Measurements from ENCODE around the gene IGSF9.

IGSF9 gene, protein sequence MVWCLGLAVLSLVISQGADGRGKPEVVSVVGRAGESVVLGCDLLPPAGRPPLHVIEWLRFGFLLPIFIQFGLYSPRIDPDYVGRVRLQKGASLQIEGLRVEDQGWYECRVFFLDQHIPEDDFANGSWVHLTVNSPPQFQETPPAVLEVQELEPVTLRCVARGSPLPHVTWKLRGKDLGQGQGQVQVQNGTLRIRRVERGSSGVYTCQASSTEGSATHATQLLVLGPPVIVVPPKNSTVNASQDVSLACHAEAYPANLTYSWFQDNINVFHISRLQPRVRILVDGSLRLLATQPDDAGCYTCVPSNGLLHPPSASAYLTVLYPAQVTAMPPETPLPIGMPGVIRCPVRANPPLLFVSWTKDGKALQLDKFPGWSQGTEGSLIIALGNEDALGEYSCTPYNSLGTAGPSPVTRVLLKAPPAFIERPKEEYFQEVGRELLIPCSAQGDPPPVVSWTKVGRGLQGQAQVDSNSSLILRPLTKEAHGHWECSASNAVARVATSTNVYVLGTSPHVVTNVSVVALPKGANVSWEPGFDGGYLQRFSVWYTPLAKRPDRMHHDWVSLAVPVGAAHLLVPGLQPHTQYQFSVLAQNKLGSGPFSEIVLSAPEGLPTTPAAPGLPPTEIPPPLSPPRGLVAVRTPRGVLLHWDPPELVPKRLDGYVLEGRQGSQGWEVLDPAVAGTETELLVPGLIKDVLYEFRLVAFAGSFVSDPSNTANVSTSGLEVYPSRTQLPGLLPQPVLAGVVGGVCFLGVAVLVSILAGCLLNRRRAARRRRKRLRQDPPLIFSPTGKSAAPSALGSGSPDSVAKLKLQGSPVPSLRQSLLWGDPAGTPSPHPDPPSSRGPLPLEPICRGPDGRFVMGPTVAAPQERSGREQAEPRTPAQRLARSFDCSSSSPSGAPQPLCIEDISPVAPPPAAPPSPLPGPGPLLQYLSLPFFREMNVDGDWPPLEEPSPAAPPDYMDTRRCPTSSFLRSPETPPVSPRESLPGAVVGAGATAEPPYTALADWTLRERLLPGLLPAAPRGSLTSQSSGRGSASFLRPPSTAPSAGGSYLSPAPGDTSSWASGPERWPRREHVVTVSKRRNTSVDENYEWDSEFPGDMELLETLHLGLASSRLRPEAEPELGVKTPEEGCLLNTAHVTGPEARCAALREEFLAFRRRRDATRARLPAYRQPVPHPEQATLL

GRCh38 chr1:159945483-159946241, at the start of gene IGSF9:
IGSF9 (minus strand) TSS chr1:159945613; CDS start chr1:159943454, 2,159 bp downstream.
- peak; percentile 97 for DNase-seq

DNA sequence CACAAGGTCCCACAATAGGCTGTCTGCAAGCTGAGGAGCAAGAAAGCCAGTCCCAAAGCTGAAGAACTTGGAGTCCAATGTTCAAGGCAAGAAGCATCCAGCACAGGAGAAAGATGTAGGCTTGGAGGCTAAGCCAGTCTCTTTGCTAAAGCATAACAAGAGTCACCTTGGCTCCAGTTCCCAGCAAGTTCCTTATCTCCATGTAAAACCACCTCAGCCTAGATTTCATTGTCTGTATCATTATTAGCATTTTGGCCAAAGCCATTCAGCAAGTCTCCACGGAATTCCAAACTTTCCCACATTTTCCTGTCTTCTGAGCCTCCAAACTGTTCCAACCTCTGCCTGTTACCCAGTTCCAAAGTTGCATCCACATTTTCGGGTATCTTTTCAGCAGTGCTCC, 49.5 kb upstream of the IGSF9 start:
- DNase-seq, result no peak

GRCh38 chr1:159993911-159994310, 48.5 kb upstream of the IGSF9 start:
- DNase-seq, result no peak

DNA sequence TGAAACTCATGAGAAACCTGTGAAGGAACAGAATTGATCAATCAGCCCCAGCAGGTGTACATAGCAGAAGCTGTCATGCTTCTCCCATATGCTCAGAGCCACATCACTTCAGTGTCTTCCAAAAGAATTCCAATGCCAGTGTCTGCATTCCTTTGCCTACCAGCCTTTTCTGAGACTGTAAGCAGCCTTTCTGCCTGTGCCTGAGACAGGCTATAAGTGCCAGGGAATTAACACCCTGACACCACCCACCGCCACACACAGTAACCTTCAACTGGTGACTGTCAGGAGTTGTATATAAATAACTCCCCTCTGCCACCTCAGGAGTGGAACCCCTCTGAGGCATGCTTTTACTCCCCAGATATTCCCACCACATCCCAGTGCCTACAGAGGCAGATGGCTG, 46.7 kb upstream of the IGSF9 start:
- DNase-seq, result no peak

GRCh38 chr1:159991513-159991912, 46.1 kb upstream of the IGSF9 start:
- DNase-seq, result no peak

DNA sequence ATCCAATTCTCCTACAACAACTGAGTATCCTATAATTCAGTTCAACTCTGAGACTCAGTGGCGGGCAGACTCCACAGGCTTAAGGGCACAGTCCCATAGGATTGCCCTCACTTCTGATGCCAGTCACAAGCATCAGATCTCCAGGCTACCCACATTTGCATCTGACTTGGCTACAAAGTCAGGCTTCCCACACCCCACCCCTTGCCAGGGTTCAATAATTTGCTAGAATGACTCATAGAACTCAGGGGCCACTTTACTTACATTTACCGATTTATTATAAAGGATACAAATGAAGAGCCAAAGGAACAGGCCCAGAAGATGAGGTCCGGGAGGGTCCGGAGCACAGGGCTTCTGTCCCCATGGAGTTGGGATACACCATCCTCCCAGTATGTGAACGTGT, 44.6 kb upstream of the IGSF9 start:
- DNase-seq, result no peak

GRCh38 chr1:159989581-159989980, 44.2 kb upstream of the IGSF9 start:
- DNase-seq, result no peak

DNA sequence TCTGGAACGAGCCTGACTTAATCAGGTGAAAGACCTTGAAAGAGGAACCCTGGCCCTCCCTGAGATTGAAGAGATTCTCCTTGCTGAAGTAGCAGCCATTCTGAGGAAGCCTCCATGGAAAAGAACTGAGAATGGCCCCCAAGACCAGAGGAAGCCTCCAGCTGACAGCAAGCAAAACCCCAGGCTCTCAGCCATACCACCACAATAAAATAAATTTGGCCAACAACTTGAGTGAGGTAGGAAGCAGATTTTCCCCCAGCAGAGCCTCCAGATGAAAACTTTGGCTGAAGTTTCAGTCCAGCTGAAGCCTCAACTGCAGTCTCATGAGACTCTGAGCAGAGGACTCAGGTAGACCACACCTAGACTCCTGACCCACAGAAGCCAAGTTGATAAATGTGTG, 42.6 kb upstream of the IGSF9 start:
- no peak for DNase-seq

GRCh38 chr1:159987186-159987585, 41.8 kb upstream of the IGSF9 start:
- no peak for DNase-seq

DNA sequence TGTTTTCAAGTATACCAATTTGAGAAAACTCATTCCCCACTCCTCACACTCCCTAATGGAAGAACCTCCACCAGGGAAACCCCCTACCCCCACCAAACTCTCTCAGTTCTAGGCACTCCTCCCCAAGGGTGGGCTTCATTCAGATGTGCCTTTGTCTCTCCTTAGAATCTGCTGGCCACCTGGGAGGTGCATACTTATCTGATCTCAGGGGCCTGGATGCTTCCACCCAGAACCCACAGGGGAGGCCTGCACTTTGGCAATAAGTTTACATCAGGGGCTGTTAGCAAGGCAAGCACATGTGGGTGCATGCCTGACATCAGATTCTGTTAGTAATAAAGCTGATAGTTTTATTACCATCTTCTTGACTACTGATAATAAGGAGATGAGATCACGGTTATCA, 41.1 kb upstream of the IGSF9 start:
- no peak for DNase-seq

DNA sequence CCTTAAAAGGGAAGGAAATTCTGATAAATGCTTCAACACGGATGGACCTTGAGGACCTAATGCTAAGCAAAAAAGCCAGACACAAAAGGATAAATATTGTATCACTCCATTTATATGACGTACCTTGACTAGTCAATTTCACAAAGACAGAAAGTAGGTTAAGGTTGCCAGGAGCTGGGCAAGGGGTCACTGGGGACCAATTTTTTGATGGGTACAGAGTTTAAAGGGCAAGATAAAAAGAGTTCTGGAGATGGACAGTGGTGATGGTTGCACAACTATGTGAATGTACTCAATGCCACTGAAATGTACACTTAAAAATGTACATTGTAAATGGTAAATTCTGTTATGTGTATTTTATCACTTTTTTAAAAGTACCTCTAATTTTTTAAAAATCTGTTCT, 40.7 kb upstream of the IGSF9 start:
- no peak for DNase-seq

DNA sequence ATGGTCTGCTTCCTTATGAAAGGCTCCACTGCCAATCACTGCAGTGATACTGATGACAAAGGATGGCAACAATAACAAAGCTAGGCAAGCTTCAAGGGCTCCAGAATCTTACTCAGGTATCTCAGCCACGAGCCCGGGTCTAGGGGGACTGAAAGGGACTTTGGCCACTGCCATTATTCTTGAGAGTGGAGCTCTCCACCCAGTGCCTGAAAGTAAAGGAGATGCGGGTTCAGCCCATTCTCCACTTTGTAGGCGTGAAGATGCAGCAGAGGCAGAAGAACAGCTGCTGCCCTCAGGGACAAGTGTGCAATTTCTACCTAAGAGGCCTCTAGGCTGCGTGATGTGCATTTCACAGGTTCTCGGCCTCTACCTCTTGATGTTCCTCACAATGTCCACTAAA, 40.1 kb upstream of the IGSF9 start:
- DNase-seq, result no peak

DNA sequence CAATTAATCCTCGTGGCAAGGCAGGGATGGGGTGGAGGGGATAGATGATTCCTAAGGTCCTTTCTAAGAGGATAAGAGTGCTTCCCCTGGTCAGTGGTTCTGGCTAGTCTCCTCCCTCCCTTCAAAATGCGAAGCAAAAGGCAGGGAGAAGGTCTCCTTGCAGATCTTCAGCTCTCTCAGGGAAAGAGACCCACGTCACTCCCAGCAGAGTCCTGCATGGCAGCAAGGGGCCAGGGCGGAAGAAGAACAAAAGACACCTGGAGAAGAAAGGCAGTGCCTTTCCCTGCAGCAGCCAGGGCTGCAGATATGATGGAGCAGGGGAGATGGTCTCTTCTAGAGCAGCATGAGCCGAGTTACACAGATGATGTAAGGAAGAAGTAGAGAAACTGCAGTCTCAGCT, 38.3 kb upstream of the IGSF9 start:
- no peak for DNase-seq

- no peak for DNase-seq
These were observed 36.9 kb upstream of the IGSF9 start for GRCh38 chr1:159982280-159982679.

- no peak for DNase-seq
These were observed 36.1 kb upstream of the IGSF9 start for GRCh38 chr1:159981351-159982055.

- no peak for DNase-seq
These were observed 35.4 kb upstream of the IGSF9 start for GRCh38 chr1:159980786-159981185.

DNA sequence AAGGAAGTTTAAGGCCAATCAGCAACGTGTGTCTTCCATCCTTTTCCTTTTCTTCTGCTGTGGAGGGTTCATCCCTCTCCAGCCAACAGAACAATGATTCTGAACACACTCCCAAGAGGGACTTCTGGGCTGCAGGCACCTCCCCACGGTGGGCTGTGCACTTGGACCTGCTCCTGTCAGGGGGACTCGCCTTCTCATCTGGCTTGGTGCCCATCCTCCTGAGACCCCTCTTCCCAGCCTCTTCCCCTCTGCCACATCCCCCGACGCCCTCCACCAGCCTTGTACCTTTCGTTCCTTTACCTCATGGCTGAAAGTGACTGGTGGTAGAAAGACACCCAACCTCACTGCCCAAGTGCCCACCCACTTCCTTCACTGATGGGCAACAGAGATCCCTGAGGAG, 34.7 kb upstream of the IGSF9 start:
- no peak for DNase-seq

- DNase-seq, result no peak
These were observed 33.8 kb upstream of the IGSF9 start for GRCh38 chr1:159979257-159979656.

DNA sequence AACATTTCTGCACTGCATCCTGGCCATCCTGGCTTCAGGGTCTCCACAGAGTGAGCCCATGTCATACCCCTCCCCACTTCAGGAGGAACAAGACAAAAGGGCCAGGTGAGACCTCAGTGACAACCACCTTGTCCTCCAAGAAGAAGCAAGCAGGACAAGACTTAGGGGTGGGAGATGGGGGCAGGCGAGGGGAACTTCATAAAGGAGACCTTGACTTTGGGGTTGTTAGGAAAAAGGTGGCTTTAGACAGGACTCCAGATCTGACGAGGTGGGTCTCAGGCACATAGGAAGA, 32.6 kb upstream of the IGSF9 start:
- no peak for DNase-seq

- no peak for DNase-seq
These were observed 32.1 kb upstream of the IGSF9 start for GRCh38 chr1:159977364-159978106.

DNA sequence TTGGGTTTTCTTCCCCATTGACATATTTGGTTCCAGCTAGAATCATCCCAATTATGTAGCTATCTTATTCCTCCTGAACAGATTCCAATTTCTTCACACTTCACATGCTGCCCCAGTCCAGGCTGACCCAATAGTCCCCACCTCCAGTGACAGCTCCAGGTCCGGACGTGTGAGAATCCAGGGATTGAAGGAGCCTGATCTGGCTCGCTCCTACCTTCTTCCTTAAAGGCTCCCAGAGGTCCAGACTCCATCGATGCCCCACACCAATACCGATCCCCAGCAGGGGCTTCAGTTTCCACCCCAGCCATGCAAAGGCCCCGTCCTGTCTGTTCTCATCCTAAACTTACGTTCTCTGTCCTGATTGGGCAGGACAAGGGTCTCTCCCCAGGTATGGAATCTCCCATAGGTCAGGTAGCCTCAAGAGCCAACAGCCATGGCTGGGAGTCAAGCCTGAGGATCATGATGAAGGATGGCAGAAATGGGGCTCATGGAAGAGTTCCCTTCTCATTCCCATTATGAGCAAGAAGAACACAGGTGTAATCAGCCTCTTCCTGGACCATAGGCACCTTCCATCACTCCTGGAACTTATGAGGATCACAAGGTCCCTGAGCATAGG, 29.0 kb upstream of the IGSF9 start:
- no peak for DNase-seq
